Common myeloid progenitor, CD34-positive (primary cell): ENCODE results near the gene PHLPP1.

Experiments used
- CTCF ChIA-PET: fragments of 350-600 bp; sonication (Branson Sonifier 250); formaldehyde crosslinking; loops from one replicate; lab custom pipeline; 2021; ENCODE audit warnings: antibody characterized with exemption; lab: Charles Lee
- POLR2A ChIA-PET: fragments of 350-600 bp; sonication (Branson Sonifier 250); formaldehyde crosslinking; loops from one replicate; lab custom pipeline; 2021; ENCODE audit warnings: antibody characterized with exemption; lab: Charles Lee
- DNase-seq, 3 donors: peaks; one replicate each; pipeline versions ENCODE4 v3.0.0 to v3.0.0-alpha.2; 2013
- H3K27ac ChIP-seq, 2 experiments: 1 replicate in 1 of 2; 2 replicates in 1 of 2; pipeline ENCODE4 v1.7.0; 2013; ENCODE audit warnings: inconsistent platforms in 2 of 2, low read length in 2 of 2, mild to moderate bottlenecking in 2 of 2, low read depth in 1 of 2, moderate library complexity in 1 of 2; ENCODE audit not compliant: severe bottlenecking in 2 of 2, insufficient read depth in 1 of 2, poor library complexity in 1 of 2
- H3K27me3 ChIP-seq, 5 experiments: replicated peaks in 2 of 5; 1 replicate in 3 of 5; 2 replicates in 2 of 5; pipeline versions ENCODE4 v1.6.1 to v1.7.0; 2013; ENCODE audit warnings: low read length in 4 of 5, mild to moderate bottlenecking in 2 of 5, moderate library complexity in 2 of 5, inconsistent platforms in 1 of 5; ENCODE audit not compliant: insufficient read depth in 5 of 5, control insufficient read depth in 4 of 5
- H3K36me3 ChIP-seq, 4 experiments: 1 replicate in 2 of 4; 2 replicates in 2 of 4; pipeline versions ENCODE4 v1.6.1 to v1.7.0; 2013; ENCODE audit warnings: low read length in 3 of 4, control low read depth in 1 of 4, mild to moderate bottlenecking in 1 of 4; ENCODE audit not compliant: control insufficient read depth in 4 of 4, insufficient read depth in 4 of 4
- H3K4me1 ChIP-seq, 4 experiments: 1 replicate in 3 of 4; 2 replicates in 1 of 4; pipeline versions ENCODE4 v1.6.1 to v1.7.1; 2013; ENCODE audit warnings: low read length in 3 of 4, mild to moderate bottlenecking in 3 of 4, control low read depth in 1 of 4, inconsistent platforms in 1 of 4, moderate library complexity in 1 of 4; ENCODE audit not compliant: control insufficient read depth in 4 of 4, insufficient read depth in 4 of 4; ENCODE audit errors: control extremely low read depth in 1 of 4
- H3K4me3 ChIP-seq, 7 experiments: 1 replicate in 4 of 7; 2 replicates in 3 of 7; pipeline versions ENCODE4 v1.5.1 to v1.7.0; 2013; ENCODE audit warnings: mild to moderate bottlenecking in 7 of 7, low read length in 6 of 7, moderate library complexity in 6 of 7, inconsistent platforms in 2 of 7, low read depth in 2 of 7, control low read depth in 1 of 7; ENCODE audit not compliant: insufficient read depth in 4 of 7, control insufficient read depth in 1 of 7; ENCODE audit errors: extremely low read depth in 1 of 7
- H3K9me3 ChIP-seq, 5 experiments: 1 replicate in 4 of 5; 2 replicates in 1 of 5; pipeline versions ENCODE4 v1.6.1 to v1.7.1; 2013; ENCODE audit warnings: low read length in 4 of 5, mild to moderate bottlenecking in 2 of 5, inconsistent platforms in 1 of 5, low read depth in 1 of 5, moderate library complexity in 1 of 5; ENCODE audit not compliant: control insufficient read depth in 4 of 5, insufficient read depth in 2 of 5; ENCODE audit errors: control extremely low read depth in 1 of 5
- WGBS: methylation state at CpG from one replicate; pipeline ENCODE4 v1.1.5; 2013; ENCODE audit not compliant: insufficient coverage; 5-methylcytosine and 5-hydroxymethylcytosine counted together

PHLPP1 gene

GRCh38 chr18:62992877-62993365 lies 277.6 kb downstream of the PHLPP1 start:
- no peaks in the 10 kb centered on the region for H3K4me1 ChIP-seq
- POLR2A ChIA-PET = interaction anchor here (0.6 kb wide), 1 partner anchor 14 kb away, joined by 3 read pairs; no protein-coding TSS in a partner anchor
- H3K27me3 ChIP-seq = no peaks in the 10 kb centered on the region
- H3K4me3 ChIP-seq = no peak overlapping the region
- no peak overlapping the region for H3K27ac ChIP-seq
- CTCF ChIA-PET = interaction anchor here (0.9 to 1.2 kb wide), 2 partner anchors 11 to 23 kb away, joined by 3 to 4 read pairs; no protein-coding TSS in a partner anchor
- WGBS = 89% methylated on average over 5 of the region's 6 CpGs
- no peak for DNase-seq
- no peaks in the 10 kb centered on the region for H3K36me3 ChIP-seq
- H3K9me3 ChIP-seq = peaks cover 0 to 2% (median 0%) of the 10 kb centered on the region in 5 experiments

- H3K4me1 ChIP-seq = no peaks in the 10 kb centered on the region
- peak in 2 of 3 donors; percentile 16 to 21 for DNase-seq
- H3K4me3 ChIP-seq = no peak overlapping the region
- ChIA-PET CTCF (interaction anchor here (1.1 kb wide), 1 partner anchor 20 kb away, joined by 3 read pairs; no protein-coding TSS in a partner anchor), POLR2A (no interaction called here)
- H3K27ac ChIP-seq = no peak overlapping the region
- WGBS = 88% methylated on average over 9 of the region's 9 CpGs
- H3K9me3 ChIP-seq = no peaks in the 10 kb centered on the region
- no peaks in the 10 kb centered on the region for H3K36me3 ChIP-seq
- H3K27me3 ChIP-seq = no peaks in the 10 kb centered on the region
Observed at GRCh38 chr18:62996566-62996965, 281.2 kb downstream of the PHLPP1 start.

- WGBS = 84% methylated on average over 4 of the region's 4 CpGs
- no peaks in the 10 kb centered on the region for H3K27me3 ChIP-seq
- H3K27ac ChIP-seq = no peak overlapping the region
- DNase-seq = no peak
- no peaks in the 10 kb centered on the region for H3K36me3 ChIP-seq
- no peaks in the 10 kb centered on the region for H3K4me1 ChIP-seq
- CTCF ChIA-PET = no interaction called here
- H3K9me3 ChIP-seq = no peaks in the 10 kb centered on the region
- POLR2A ChIA-PET = no interaction called here
- no peak overlapping the region for H3K4me3 ChIP-seq
Observed at GRCh38 chr18:62997076-62997475, 281.7 kb downstream of the PHLPP1 start.

GRCh38 chr18:62998443-62998842 lies 283.1 kb downstream of the PHLPP1 start:
- H3K36me3 ChIP-seq = no peaks in the 10 kb centered on the region
- no peak overlapping the region for H3K27ac ChIP-seq
- no peaks in the 10 kb centered on the region for H3K27me3 ChIP-seq
- H3K9me3 ChIP-seq = no peaks in the 10 kb centered on the region
- H3K4me1 ChIP-seq = no peaks in the 10 kb centered on the region
- 96% methylated on average over 6 of the region's 7 CpGs for whole genome bisulfite sequencing
- H3K4me3 ChIP-seq = no peak overlapping the region
- POLR2A ChIA-PET = no interaction called here
- CTCF ChIA-PET = interaction anchor here (1.3 to 4.9 kb wide), 3 partner anchors 14 to 17 kb away, joined by 4 to 21 read pairs (median 12); no protein-coding TSS in a partner anchor
- no peak for DNase-seq

- DNase-seq = no peak
- no peak overlapping the region for H3K4me3 ChIP-seq
- CTCF ChIA-PET = interaction anchor here (1.2 to 4.9 kb wide), 4 partner anchors 13 to 17 kb away, joined by 4 to 21 read pairs (median 8); no protein-coding TSS in a partner anchor
- no peaks in the 10 kb centered on the region for H3K4me1 ChIP-seq
- no peaks in the 10 kb centered on the region for H3K9me3 ChIP-seq
- POLR2A ChIA-PET = no interaction called here
- no peaks in the 10 kb centered on the region for H3K27me3 ChIP-seq
- 93% methylated on average over 6 of the region's 7 CpGs for WGBS
- no peaks in the 10 kb centered on the region for H3K36me3 ChIP-seq
- no peak overlapping the region for H3K27ac ChIP-seq
Observed at GRCh38 chr18:62999392-62999791, 284.1 kb downstream of the PHLPP1 start.

- Histone ChIP-seq H3K36me3 (no peaks in the 10 kb centered on the region), H3K4me3 (no peak overlapping the region), H3K4me1 (no peaks in the 10 kb centered on the region), H3K9me3 (no peaks in the 10 kb centered on the region), H3K27ac (no peak overlapping the region), H3K27me3 (no peaks in the 10 kb centered on the region)
- ChIA-PET POLR2A (no interaction called here), CTCF (interaction anchor here (0.9 to 4.9 kb wide), 5 partner anchors 10 to 18 kb away, joined by 4 to 21 read pairs (median 6); no protein-coding TSS in a partner anchor)
- WGBS = 97% methylated on average over 5 of the region's 6 CpGs
- DNase-seq = no peak
Observed at GRCh38 chr18:62999921-63000320, 284.6 kb downstream of the PHLPP1 start.

GRCh38 chr18:63000839-63001238 lies 285.5 kb downstream of the PHLPP1 start:
- 88% methylated on average over 8 of the region's 8 CpGs for WGBS
- DNase-seq = no peak
- Histone ChIP-seq H3K36me3 (no peaks in the 10 kb centered on the region), H3K4me3 (no peak overlapping the region), H3K9me3 (no peaks in the 10 kb centered on the region), H3K27me3 (no peaks in the 10 kb centered on the region), H3K4me1 (no peaks in the 10 kb centered on the region), H3K27ac (no peak overlapping the region)
- POLR2A ChIA-PET = no interaction called here
- CTCF ChIA-PET = interaction anchor here (0.9 to 4.9 kb wide), 3 partner anchors 9 to 19 kb away, joined by 6 to 21 read pairs (median 12); no protein-coding TSS in a partner anchor
